C4-2B (cell line): Measurements from ENCODE around the gene CFAP97D1.

Experiments used
- H3K27ac ChIP-seq: fragments of 450-650 bp; 2 replicates; pipeline ENCODE4 v1.5.1; 2017
- ZFX ChIP-seq: fragments of 450-650 bp; IDR thresholded peaks from 2 replicates; pipeline ENCODE4 v1.6.1; 2017
- TF ChIP-seq, protein P1 (sequence below): fragments of 450-650 bp; conservative IDR thresholded peaks from 2 replicates; pipeline ENCODE4 v1.5.1; 2017; ENCODE audit warnings: mild to moderate bottlenecking

Gene CFAP97D1

DNA sequence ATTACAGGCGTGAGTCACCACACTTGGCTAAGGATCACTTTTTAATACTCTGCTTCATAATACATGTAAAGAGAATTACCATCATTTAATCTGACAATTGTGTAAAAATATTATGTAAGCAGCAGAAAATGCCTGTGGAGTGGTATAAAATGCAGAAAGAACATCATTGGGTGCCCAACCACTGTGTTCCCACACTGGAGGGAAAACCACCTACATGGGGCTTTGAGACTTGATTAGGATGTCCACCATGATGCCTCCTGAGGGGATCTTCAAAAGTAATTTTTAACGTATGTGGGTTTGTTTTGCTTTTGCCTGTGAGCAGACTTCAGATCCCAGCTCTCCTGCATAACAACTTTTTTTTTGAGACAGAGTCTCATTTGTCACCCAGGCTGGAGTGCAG, 18.8 kb downstream of the CFAP97D1 start:
- TF ChIP-seq ZFX: no peak
- TF ChIP-seq, protein P1, sequence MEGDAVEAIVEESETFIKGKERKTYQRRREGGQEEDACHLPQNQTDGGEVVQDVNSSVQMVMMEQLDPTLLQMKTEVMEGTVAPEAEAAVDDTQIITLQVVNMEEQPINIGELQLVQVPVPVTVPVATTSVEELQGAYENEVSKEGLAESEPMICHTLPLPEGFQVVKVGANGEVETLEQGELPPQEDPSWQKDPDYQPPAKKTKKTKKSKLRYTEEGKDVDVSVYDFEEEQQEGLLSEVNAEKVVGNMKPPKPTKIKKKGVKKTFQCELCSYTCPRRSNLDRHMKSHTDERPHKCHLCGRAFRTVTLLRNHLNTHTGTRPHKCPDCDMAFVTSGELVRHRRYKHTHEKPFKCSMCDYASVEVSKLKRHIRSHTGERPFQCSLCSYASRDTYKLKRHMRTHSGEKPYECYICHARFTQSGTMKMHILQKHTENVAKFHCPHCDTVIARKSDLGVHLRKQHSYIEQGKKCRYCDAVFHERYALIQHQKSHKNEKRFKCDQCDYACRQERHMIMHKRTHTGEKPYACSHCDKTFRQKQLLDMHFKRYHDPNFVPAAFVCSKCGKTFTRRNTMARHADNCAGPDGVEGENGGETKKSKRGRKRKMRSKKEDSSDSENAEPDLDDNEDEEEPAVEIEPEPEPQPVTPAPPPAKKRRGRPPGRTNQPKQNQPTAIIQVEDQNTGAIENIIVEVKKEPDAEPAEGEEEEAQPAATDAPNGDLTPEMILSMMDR: no peak
- H3K27ac ChIP-seq: no peak overlapping the region

- no peak overlapping the region for H3K27ac ChIP-seq
- TF ChIP-seq ZFX: no peak
- TF ChIP-seq, protein P1: no peak
These were observed 20.5 kb downstream of the CFAP97D1 start for GRCh38 chr17:43800736-43801135.

DNA sequence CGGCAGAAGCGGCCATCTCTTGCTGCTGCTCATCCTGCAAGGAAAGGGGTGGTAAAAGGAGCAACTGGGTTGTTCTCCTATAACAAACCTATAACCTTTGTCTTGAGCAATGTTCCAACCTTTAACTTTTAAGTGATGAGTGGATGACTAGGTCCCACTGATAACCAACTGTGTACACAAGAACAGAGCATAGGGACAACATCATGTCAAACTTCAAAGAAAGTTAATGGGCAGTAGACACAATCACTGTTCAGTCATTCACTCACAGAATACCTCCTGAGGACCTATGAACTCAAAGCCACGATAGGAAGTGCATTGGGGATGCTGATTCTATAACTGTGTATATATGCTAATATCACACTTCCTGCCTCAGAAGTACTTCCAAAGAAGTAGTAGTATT, 21.6 kb downstream of the CFAP97D1 start:
- H3K27ac ChIP-seq: no peak overlapping the region
- no peak for TF ChIP-seq ZFX
- TF ChIP-seq, protein P1: no peak

GRCh38 chr17:43803758-43804157, 23.5 kb downstream of the CFAP97D1 start:
- TF ChIP-seq ZFX: no peak
- no peak overlapping the region for H3K27ac ChIP-seq

DNA sequence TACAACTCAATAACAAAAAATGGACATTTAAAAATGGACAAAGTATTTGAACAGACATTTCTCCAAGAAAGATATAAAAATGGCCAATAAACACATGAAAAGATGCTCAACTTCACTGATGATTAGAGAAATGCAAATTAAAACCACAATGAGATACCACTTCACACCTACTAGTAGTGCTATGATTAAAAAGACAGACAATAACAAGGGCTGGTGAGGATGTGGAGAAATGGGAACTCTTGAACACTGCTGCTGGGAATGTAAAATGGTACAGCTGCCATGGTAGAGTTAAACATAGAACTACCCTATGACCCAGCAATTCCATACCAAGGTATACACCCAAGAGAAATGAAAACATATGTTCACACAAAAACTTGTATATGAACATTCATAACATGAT, 24.9 kb downstream of the CFAP97D1 start:
- no peak overlapping the region for H3K27ac ChIP-seq
- no peak for TF ChIP-seq ZFX
- TF ChIP-seq, protein P1: no peak

- no peak for TF ChIP-seq ZFX
- TF ChIP-seq, protein P1: no peak
- no peak overlapping the region for H3K27ac ChIP-seq
These were observed 27.8 kb downstream of the CFAP97D1 start for GRCh38 chr17:43808076-43808475.

DNA sequence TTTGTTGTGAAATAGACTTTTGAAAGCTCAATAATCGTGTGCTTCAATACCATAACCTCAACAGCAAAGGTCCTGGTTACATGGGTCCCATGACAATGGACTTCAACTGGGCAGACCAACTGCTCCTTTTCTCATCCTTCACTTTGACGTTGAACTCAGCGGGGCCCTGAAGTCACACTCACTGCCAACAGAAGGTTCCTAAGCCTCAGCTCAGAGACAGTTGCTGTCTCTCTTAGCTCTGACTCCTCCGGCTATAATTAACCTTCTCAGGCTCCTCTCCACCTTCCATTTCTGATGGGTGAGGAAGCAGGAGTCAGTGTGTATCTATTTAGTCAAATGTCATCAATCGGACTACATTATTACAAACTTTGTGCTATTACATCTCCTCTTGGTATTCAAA, 28.9 kb downstream of the CFAP97D1 start:
- no peak overlapping the region for H3K27ac ChIP-seq
- no peak for TF ChIP-seq ZFX
- TF ChIP-seq, protein P1: no peak

GRCh38 chr17:43810226-43810715, 30.0 kb downstream of the CFAP97D1 start:
- TF ChIP-seq ZFX: no peak
- TF ChIP-seq, protein P1: no peak
- no peak overlapping the region for H3K27ac ChIP-seq
